GM19025 (cell line): Measurements from ENCODE around the gene NFKB1.

Experiments
- ATAC-seq: cut with Tn5 transposase; IDR thresholded peaks from one replicate; pipeline ENCODE4 v1.9.1; 2021; ENCODE audit warnings: mild to moderate bottlenecking, low read depth, moderate library complexity; ENCODE audit not compliant: unreplicated experiment

Gene NFKB1

DNA sequence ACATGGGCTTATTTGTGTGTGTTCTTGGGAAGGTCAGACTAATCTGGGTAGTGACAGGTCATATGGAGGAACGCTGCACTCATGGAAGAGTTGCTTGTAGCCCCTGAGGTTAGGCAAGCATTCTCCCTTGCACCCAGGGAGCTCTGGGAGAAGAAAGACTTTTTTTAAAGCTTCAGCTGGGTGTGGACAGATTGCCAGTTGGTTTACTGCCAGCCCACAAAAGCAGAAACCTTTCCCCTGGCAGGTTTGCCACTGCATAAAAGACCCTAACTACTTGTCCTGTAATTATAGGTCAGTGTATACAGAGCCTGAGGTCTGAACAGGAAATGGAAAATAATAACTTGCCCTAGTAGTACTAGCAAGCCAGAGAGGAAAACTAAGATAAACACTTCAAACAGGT is 7.4 kb upstream of the NFKB1 start:
- no peak for ATAC-seq

DNA sequence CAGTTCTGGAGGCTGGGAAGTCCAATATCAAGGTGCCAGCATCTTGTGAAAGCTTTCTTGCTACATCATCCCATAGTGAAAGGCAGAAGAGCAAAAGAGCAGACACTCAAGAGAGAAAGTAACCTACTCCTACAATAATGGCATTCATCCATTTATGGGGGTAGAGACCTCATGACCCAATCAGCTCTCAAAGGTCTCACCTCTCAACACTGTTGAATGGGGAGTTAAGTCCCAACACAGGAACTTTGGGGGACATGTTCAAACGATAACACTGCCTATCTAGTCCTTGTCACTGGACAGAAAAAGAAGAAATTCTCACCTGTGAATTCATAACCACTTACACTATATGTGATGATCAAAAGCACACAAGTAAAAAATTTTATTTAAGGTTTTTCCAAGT is 6.6 kb upstream of the NFKB1 start:
- no peak for ATAC-seq

DNA sequence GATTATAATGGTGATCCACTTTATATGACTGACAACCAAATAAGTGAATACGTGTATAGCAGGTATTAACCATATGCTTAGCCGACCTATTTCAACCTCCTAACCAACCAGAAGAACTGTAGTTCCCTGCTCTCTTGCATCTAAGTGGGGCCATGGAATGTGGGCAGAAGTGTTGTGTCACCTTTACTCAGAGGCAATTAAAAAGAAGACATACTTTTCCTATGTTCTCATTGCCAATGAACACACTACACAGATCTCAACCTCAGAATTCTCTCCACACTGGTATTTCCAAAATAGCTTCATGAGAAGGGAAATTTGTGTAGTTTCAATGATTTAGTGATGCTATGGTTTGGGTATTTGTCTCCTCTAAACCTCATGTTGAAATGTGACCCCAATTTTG is 3.2 kb upstream of the NFKB1 start:
- ATAC-seq = no peak

DNA sequence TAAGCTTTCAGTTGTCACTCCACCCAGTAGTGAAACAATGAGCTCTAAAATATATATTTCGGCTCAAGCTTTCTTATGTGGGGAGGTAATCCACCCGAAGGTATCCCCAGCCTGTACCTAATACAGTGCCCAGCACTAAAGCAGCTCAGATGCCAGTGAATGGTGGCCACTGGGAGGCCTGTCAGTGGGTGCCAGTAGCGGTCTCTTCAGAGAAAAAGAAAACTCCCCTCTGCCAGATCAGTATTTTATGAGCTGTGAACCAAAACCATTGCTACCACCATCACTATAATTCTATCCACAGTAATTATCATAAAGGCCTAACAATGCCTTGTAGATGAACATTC is 835 bp upstream of the NFKB1 start:
- no peak for ATAC-seq

DNA sequence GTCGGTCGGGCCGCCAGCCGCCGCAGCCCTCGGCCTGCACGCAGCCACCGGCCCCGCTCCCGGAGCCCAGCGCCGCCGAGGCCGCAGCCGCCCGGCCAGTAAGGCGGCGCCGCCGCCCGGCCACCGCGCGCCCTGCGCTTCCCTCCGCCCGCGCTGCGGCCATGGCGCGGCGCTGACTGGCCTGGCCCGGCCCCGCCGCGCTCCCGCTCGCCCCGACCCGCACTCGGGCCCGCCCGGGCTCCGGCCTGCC is 213 bp downstream of the NFKB1 start:
- peak; percentile 34 for ATAC-seq

DNA sequence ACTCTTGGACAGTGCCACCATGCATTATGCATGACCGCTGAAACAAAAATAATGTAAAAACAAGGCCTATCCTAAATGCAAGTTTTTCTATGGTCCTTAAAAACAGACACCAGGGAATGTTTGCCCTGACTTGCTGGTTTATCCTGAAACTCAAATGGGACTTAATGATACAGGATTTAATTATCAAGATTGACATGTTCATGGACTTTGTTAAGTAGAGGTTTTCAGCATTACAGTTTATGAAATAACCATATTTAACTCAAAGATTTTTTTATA is 1.3 kb downstream of the NFKB1 start:
- no peak for ATAC-seq

DNA sequence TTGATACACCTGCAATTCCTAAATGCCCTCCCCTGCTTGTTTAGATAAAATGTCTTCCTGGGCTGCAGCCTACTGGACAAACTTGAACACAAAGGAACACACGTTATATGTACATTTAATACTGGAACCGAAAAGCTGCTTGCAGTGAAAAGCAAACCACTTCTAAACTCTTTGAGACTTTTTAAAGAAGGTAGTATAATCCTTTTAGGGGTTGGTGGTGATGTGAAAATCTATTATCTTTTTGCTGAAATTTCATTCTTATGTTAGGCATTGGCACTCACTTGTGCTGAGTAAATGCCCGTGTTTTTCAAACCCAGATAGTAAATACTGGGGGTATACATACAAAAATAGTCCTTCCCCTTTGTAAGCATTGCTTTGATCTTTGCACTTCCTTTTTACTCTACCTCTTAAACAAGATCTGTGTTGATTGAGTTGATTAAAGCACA is 2.2 kb downstream of the NFKB1 start:
- ATAC-seq = no peak

DNA sequence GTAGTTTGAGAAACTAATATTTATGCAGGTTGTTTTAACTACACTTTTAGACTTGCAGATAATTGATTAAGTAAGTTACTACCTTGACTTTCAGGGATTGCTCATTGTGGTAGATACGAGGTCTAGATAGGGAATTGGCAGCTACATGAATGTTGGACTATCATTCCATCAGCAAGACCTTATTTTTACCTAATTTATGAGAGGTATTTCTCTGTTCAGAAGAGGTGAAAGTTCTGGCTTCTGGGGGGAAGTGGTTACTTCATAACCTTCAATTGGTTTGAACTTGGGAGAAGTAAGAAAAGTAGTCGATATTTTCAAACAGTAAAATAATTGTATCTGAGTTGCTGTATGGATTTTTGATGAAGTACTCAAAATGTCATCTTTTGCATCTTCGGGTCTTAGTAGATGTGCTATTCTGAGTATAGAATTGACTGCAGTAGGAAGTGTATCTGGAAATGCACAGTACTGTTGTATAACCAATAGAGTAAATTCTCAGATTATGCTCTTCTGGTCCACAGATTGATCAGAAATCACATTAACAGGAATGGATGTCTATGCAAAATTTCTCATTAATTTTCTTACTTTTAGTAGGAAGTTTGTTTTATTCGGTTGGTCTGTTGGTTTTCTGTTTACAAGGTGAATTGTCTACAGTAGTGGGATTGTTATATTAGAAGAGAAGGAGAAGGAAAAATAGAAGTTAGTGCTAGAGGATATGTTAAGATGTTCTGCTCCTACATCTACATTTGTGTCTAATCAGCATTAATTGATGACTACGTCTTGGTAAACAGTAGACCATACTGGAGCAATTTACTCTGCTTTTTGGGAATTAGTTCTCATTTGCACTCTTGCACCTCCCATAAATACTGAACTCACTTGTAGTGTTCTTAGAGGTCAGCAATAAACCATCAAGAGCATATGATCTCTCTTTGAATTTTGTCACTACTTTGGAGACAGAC is 3.0 kb downstream of the NFKB1 start:
- ATAC-seq = no peak

DNA sequence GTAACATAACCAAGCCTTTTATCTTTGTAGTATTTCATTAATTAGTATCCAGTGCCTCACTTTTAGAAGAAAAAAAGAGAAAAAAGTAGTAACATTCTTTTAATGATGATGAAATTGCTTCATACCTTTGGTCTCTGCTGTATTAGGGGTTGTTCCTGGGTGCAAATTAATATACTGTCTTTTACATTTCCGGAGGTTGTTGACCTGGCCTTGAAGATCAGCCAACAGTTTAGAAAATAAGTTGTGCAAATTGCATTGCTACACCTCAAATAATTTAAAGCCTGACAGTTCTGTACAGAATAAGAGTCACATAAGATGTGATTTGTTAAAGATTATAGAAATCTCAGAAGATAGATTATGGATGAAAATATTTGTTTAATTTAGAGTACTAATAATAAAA is 3.8 kb downstream of the NFKB1 start:
- no peak for ATAC-seq

DNA sequence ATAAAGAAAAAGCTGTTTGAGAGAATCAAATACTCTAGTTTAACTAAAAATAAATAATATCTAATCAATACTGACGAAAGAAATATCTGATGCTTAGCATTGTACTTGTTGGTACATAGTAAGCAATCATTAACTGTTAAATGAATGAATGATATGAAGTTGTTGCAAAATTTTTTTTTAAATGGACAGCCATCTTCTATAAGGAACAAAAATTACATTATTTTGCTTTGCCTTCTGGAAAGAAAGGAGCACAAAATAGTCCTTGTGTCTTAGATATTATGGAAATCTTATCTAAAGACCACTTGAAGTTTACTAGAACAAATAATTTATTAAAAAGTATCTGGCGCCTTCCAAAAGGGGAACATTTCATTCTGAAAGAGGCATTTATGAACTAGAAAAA is 4.5 kb downstream of the NFKB1 start:
- no peak for ATAC-seq

DNA sequence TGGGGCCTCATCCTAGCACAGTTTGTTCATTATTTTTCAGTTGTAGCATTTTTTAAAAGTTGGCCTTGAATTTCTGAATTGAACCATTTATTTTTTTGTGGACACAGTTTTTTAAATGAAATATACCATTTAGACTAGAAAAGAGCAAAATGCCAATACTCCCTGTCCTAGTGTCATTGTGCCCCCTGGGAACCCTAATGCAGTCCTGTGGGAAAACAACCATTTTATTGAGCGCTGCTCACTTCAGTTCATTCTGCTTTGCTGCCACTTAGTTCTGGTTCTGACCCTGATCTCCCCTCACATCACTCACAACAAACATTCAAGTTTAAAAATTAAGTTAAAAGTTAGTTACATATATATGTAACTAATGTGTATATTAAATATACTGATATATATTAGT is 5.4 kb downstream of the NFKB1 start:
- ATAC-seq = no peak

DNA sequence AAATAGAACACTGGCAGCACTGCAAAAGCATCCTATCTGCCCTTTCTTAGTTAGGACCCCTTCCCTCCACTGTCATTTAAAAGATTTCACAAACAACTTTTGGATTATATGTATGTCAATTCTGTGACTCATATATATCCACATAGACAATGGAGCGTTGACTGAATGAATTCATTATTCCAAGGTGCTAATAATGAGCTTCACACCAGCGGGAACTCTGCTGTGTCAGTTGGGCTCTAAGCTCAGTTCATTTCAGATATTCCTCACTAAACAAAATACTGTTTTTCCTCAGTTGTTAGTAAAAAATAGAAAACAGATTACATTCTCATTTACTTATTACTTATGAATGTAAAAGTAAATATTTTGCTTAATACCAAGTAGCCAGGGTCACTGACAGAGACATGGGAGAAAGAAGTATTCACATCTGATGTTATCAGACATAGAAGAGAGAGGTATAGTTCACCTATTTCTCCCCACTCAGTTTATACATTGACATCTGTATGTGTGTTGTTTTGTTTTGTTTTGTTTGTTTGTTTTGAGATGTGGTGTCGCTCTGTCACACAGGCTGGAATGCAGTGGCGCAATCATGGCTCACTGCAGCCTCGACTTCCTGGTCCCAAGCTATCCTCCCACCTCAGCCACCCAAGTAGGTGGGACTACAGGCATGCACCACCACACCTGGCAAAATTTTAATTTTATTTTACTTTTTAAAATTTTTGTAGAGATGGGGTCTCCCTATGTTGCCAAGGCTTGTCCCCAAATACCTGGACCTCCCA is 10.9 kb downstream of the NFKB1 start:
- no peak for ATAC-seq

DNA sequence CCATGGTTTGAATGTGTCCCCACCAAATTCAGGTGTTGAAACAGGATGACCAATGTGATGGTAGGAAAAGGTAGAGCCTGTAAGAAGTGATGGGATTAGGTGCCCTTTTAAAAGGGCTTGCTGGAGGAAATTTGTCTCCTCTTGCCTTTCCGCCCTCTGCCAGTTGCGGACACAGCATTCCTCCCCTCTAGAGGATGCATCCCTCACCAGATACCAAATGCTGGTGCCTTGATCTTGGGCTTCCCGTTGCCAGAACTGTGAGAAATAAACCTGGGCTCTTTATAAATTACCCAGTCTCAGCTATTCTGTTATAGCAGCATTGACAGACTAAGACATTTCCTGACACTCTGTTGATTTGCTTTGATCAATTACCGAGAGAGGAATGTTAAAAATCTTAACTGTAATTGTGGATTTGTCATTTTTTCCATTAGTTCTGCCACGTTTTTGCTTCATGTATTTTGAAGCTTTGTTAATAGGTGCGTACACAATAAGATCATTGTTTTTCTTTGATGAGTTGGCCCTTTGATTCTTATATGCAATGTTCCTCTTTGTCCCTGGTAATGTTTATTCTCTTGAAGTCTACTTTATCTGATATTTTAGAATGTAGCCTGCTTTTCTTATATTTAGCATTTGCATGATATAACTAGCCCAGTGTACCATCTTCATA is 13.3 kb downstream of the NFKB1 start:
- ATAC-seq = no peak

DNA sequence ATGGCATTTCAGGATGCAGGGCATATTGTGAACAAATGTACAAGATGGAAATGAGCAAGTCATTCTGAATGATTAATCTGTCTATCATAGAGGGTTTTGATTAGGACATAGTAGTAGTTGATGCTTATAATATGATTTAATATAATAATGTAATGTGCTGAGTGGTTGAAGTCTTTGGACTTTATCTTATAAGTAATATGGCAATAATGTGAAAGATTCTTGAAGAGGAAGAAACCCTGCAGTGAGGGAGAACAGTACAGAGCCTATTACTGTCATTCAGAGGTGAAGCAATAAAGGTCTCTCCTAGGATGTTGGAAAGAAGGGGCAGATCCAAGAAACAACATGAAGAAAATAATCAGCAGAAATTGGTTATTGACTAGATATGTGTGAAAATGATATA is 16.6 kb downstream of the NFKB1 start:
- ATAC-seq = no peak

DNA sequence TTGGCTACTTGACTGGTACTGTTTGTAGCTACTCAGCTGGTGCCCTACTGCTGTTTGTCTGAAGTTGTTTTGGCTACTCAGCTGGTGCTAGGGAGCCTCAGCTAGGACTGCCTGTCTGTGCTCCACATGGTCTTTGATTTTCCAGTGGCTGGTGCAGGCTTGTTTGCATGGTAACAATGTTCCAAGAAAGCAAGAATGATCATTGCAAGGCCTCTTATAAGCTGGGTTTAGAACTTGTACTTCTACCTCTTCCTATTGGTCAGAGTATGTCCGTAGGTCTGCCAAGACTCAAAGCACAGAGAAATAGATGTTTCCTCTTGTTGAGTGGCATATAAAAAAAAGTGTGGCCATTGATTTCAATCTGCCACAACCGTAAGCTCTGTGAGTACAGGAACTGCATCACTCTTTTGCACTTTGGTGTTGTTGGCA is 17.6 kb downstream of the NFKB1 start:
- no peak for ATAC-seq

DNA sequence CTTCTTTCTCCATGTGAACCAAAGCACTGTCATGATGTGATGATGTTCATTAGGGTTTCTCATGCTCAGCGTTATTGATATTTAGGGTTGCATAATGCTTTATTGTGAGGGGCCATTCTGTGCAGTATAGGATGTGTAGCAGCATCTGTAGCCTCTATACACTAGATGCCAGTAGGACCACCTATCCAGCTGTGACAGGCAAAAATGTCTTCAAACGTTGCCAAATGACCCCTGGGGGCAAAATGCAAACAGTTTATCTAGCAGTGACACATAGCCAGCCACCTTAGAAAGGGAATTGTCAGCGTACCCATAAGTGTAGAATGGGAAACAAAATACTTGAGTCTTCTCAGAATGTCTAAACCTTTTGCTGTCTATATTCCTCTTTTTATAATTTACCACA is 18.8 kb downstream of the NFKB1 start:
- no peak for ATAC-seq

DNA sequence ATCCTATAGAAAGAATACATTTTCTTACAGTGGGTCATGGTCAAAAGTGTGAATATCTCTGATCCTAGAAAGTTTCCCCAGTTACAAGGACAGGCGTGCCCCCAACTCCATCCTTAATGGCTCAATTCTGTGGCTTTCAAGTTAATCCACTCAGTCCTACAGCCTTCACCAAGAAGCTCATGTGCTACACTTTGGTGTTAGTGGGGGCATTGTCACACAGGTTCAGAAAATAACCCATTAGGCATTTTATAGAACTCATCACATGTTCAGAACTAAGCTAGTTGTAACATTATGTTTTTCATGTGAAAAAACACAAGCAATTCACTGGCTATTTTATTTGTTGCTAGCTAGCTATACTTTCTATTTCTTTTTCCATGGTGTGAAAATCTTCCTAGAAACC is 20.4 kb downstream of the NFKB1 start:
- no peak for ATAC-seq

DNA sequence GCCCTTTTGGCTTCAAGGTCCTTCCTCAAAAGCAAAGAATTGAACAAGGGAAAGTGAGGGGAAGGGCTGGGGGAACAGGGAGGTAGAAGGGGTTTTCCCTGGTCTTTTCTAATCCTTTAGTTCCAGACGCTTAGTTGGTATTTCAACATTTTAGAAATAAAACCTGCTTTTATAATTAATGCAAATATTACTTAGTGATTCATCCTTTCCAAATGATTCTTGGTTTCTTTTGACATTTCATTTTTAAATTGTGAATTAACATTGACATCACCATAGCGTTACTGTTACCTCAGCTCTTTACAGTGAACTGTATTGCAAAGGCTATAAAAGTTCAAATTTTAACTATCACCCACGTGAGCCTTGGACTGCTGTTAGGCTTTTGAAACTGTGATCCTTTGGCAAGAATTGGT is 20.9 kb downstream of the NFKB1 start:
- no peak for ATAC-seq

DNA sequence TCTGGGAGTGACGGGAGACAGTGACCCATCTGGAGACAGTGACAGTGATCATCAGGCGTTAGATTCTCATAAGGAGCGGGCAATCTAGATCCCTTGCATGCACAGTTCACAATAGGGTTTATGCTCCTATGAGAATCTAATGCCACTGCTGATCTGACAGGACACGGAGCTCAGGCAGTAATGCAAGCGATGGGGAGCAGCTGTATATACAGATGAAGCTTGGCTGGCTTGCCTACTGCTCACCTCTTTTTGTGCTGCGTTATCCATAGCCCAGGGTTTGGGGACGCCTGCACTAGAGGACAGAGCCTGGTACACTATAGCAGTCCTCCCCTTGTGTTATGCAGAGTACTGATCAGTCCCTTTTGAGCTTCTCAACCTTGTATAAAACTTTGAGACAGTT is 23.5 kb downstream of the NFKB1 start:
- no peak for ATAC-seq

DNA sequence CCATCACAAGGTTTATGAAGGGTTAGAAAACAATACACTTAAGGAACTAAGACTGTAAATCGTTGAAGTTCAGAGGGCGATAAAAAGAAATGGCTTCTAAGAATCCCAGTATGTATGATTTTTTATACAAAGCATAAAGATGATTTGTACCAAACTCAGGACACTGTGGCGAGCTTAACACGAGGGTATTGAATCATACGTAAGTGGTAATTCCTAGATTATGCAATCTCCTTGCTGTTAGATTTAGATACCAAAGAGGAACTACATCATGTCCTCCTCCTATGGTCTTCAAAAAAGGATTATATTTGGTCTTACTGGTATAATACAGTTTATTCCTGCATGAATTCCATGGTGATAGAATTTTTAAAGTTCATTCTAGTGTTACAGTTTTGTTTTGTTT is 23.9 kb downstream of the NFKB1 start:
- no peak for ATAC-seq

DNA sequence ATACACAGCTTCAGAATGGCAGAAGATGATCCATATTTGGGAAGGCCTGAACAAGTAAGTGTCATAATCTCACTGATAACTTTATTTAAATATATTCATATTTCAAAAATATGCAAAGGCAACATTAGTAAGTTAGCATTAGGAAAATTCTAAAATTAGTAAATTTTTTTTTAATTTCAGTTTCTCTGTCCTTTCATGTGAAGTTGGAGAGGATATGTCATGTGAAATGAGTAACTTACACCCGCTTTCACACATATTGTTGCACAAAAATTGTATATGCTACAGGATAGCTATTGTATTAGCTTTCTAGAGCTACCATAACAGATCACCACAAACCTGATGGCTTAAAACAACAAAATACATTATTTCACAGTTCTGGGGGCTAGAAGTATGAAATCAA is 24.3 kb downstream of the NFKB1 start:
- ATAC-seq = no peak

DNA sequence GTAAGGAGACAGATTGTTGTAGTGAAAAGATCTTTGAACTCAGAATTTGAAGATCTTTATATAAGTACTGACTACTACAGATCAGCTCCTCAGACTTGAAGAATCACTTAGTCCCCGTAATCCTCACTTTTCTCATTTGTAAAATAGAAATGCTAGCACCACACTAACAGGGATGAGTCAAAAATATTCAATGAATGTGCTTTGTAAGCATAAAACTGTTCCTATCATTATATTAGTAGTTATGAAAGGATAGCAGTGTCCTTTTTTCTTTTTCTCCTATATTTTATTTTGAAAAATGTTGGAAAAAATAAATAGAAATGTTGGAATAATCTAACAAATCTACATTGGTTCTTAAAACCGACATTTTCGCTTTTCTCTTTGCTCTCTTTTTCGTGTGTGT is 25.4 kb downstream of the NFKB1 start:
- no peak for ATAC-seq
